CD14-positive monocyte (primary cell): ENCODE data around the gene MRPL42. TPM values are rescaled to one million over a fixed set of nuclear protein-coding genes. Genes with fewer than 3 reads are reported as not detected.
A peak's percentile ranks its signal among the peaks of the same experiment; 100 is the strongest.

Source experiments
- DNase-seq, 3 donors: peaks; one replicate each; pipeline ENCODE4 v3.0.0-alpha.2; 2011 to 2022
- H2AFZ ChIP-seq: 2 replicates; pipeline ENCODE4 v1.6.0; 2012; ENCODE audit warnings: mild to moderate bottlenecking, low read depth, low read length, inconsistent platforms; ENCODE audit not compliant: insufficient read depth, poor library complexity, severe bottlenecking
- H3K27ac ChIP-seq, 2 donors: 1 replicate in 1 of 2; 2 replicates in 1 of 2; pipeline ENCODE4 v1.5.1; 2012 to 2013; ENCODE audit warnings: low read length in 2 of 2, control low read depth in 1 of 2, inconsistent platforms in 1 of 2, low read depth in 1 of 2, mild to moderate bottlenecking in 1 of 2
- H3K27me3 ChIP-seq, 2 donors: one replicate each; pipeline versions ENCODE4 v1.6.0 to v1.6.1; 2011 to 2013; ENCODE audit warnings: low read length in 2 of 2; ENCODE audit not compliant: control insufficient read depth in 2 of 2, insufficient read depth in 2 of 2
- H3K36me3 ChIP-seq, 2 donors: replicated peaks in 1 of 2; 1 replicate in 1 of 2; 2 replicates in 1 of 2; pipeline versions ENCODE4 v1.5.1 to v1.6.1; 2012 to 2013; ENCODE audit warnings: low read length in 2 of 2, control low read depth in 1 of 2, inconsistent platforms in 1 of 2, mild to moderate bottlenecking in 1 of 2; ENCODE audit not compliant: insufficient read depth in 2 of 2, control insufficient read depth in 1 of 2
- H3K4me1 ChIP-seq, 2 donors: 1 replicate in 1 of 2; 2 replicates in 1 of 2; pipeline versions ENCODE4 v1.5.1 to v1.6.1; 2012 to 2013; ENCODE audit warnings: low read length in 2 of 2, control low read depth in 1 of 2, inconsistent platforms in 1 of 2, mild to moderate bottlenecking in 1 of 2, moderate library complexity in 1 of 2; ENCODE audit not compliant: insufficient read depth in 2 of 2, control insufficient read depth in 1 of 2
- H3K4me2 ChIP-seq: replicated peaks from 2 replicates; pipeline ENCODE3; 2012; ENCODE audit warnings: low read length, moderate library complexity, mild to moderate bottlenecking; ENCODE audit not compliant: poor library complexity, severe bottlenecking; ENCODE audit errors: extremely low read depth
- H3K4me3 ChIP-seq, 3 experiments: fragments of 200-600 bp in 1 of 3; sonication (generic) in 1 of 3; replicated peaks in 1 of 3; 1 replicate in 2 of 3; 2 replicates in 1 of 3; pipeline ENCODE4 v1.5.1; 2011 to 2013; ENCODE audit warnings: low read length in 3 of 3, mild to moderate bottlenecking in 3 of 3, control low read depth in 2 of 3, low read depth in 2 of 3, inconsistent platforms in 1 of 3, moderate library complexity in 1 of 3
- H3K79me2 ChIP-seq: 2 replicates; pipeline ENCODE4 v1.6.0; 2012; ENCODE audit warnings: mild to moderate bottlenecking, control low read depth, inconsistent platforms, low read length, moderate library complexity; ENCODE audit not compliant: insufficient read depth
- H3K9ac ChIP-seq: 2 replicates; pipeline ENCODE4 v1.6.0; 2017; ENCODE audit warnings: low read length, mild to moderate bottlenecking; ENCODE audit not compliant: insufficient read depth, poor library complexity, severe bottlenecking
- H3K9me3 ChIP-seq, 2 donors: replicated peaks in 1 of 2; 1 replicate in 1 of 2; 2 replicates in 1 of 2; pipeline versions ENCODE4 v1.5.1 to v1.6.1; 2012 to 2013; ENCODE audit warnings: low read length in 2 of 2, control low read depth in 1 of 2; ENCODE audit not compliant: control insufficient read depth in 1 of 2, insufficient read depth in 1 of 2
- H4K20me1 ChIP-seq: 2 replicates; pipeline ENCODE4 v1.6.0; 2012; ENCODE audit warnings: mild to moderate bottlenecking, low read length, control low read depth, moderate library complexity; ENCODE audit not compliant: insufficient read depth
- H3K27ac Mint-ChIP-seq, 7 donors: one replicate each; pipeline ENCODE4 v1.8.0; 2020; ENCODE audit warnings: mild to moderate bottlenecking in 7 of 7, mixed read lengths in 7 of 7, moderate library complexity in 6 of 7, inconsistent platforms in 2 of 7
- H3K27me3 Mint-ChIP-seq, 3 donors: one replicate each; pipeline ENCODE4 v1.8.0; 2021 to 2022; ENCODE audit warnings: low read depth in 3 of 3, mild to moderate bottlenecking in 3 of 3, mixed read lengths in 3 of 3, moderate library complexity in 3 of 3, inconsistent platforms in 1 of 3
- H3K36me3 Mint-ChIP-seq, 2 donors: one replicate each; pipeline ENCODE4 v1.8.0; 2020; ENCODE audit warnings: mixed read lengths in 2 of 2, inconsistent platforms in 1 of 2, mild to moderate bottlenecking in 1 of 2
- H3K4me1 Mint-ChIP-seq: one replicate; pipeline ENCODE4 v1.8.0; 2020; ENCODE audit warnings: mild to moderate bottlenecking, mixed read lengths
- H3K4me3 Mint-ChIP-seq, 2 donors: one replicate each; pipeline ENCODE4 v1.8.0; 2020; ENCODE audit warnings: mild to moderate bottlenecking in 2 of 2, mixed read lengths in 2 of 2, moderate library complexity in 1 of 2
- H3K9me3 Mint-ChIP-seq, 7 donors: one replicate each; pipeline ENCODE4 v1.8.0; 2020 to 2022; ENCODE audit warnings: mixed read lengths in 7 of 7, mild to moderate bottlenecking in 6 of 7, moderate library complexity in 6 of 7, inconsistent platforms in 2 of 7
- CTCF ChIP-seq: fragments of 200-600 bp; IDR thresholded peaks from one replicate; pipeline ENCODE4 v1.8.0; 2022; ENCODE audit warnings: antibody characterized with exemption, mild to moderate bottlenecking
- WGBS: methylation state at CpG from one replicate; pipeline ENCODE4 v1.1.5; 2013; ENCODE audit warnings: missing lambda C conversion rate; ENCODE audit not compliant: insufficient coverage; 5-methylcytosine and 5-hydroxymethylcytosine counted together
- intact Hi-C, 2 donors: fragments of 100-400 bp; cut with micrococcal nuclease; formaldehyde crosslinking; loops; one replicate each; pipeline versions ENCODE4 v1.15.0 to v1.15.1; 2023
- polyA plus RNA-seq, 3 donors: library from polyadenylated mRNA; depleted of rRNA in 1 of 3; unstranded in 2 of 3; stranded (reverse) in 1 of 3; fragments of 300-500 nt in 2 of 3; fragments of >200 nt in 1 of 3; fragmentation: Illumina TruSeq in 2 of 3; gene quantifications; 1 replicate in 2 of 3; 2 replicates in 1 of 3; pipeline ENCODE4 v1.2.3, GENCODE V29; 2012 to 2021

MRPL42 gene
- polyA plus RNA-seq, 3 donors, result 15.7 to 68.3 (median 62.8) TPM

DNA sequence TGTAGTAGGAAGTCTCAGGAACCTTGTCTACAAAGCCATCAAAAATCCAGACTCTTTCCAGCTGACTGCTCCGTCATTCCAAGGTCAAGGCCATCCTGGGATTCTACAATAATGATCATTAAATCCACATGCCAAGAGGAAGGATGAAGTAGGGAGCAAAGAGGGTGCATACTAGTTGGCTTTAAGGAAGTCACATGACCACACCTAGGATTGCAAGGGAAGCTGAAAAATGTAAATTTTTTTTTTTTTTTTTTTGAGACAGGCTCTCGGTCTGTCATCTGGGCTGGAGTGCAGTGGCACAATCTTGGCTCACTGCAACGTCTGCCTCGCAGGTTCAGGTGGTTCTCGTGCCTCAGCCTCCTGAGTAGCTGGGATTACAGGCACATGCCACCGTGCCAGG, 7.3 kb upstream of the MRPL42 start:
- intact Hi-C loops, result no loop called here
- H3K27me3 Mint-ChIP-seq, result no peaks in the 10 kb centered on the region
- peak in 1 of 3 donors; percentile 12 for DNase-seq

DNA sequence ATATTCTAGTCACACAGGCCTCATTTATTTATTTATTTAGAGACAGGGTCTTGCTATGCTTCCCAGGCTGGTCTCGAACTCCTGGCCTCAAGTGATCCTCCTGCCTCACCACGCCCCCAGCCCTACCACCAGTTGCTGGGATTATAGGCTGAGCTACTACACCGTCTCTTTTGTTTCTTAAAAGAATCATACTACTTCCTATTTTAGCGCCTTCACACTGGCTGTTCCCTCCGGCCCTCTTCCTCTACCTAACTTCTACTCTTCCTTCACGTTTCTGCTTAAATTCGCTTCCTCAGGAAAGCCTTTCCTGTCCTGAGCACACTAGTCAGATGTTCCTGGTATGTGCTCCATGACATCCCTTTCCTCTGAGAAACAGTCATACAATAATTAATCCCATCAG, 6.4 kb upstream of the MRPL42 start:
- Mint-ChIP-seq H3K27ac (peak overlapping the region; percentile 12 to 88 (median 66)), H3K4me3 (no peak overlapping the region), H3K27me3 (no peaks in the 10 kb centered on the region), H3K36me3 (no peaks in the 10 kb centered on the region), H3K9me3 (peaks cover 0 to 2% (median 0%) of the 10 kb centered on the region in 7 donors), H3K4me1 (peaks cover 20% of the 10 kb centered on the region)
- 27% methylated on average over 7 of the region's 7 CpGs for WGBS
- no peaks in the 10 kb centered on the region for H3K36me3 ChIP-seq
- no peak overlapping the region for H3K27ac ChIP-seq
- no peaks in the 10 kb centered on the region for H3K79me2 ChIP-seq
- no peaks in the 10 kb centered on the region for H4K20me1 ChIP-seq
- H3K4me2 ChIP-seq, result no peak overlapping the region
- peaks cover 15 to 16% of the 10 kb centered on the region in 2 donors for H3K4me1 ChIP-seq
- peak overlapping the region; percentile 42 for H2AFZ ChIP-seq
- no peaks in the 10 kb centered on the region for H3K9me3 ChIP-seq
- peak in 2 of 3 donors; percentile 25 to 36 for DNase-seq
- no peak overlapping the region for H3K9ac ChIP-seq
- intact Hi-C loops, result no loop called here
- H3K4me3 ChIP-seq, result no peak overlapping the region
- no peak for TF ChIP-seq CTCF
- H3K27me3 ChIP-seq, result no peaks in the 10 kb centered on the region

More for the DNA sequence above, 7.3 kb upstream of the MRPL42 start:
- Histone ChIP-seq H3K36me3 (no peaks in the 10 kb centered on the region), H2AFZ (peak overlapping the region; percentile 33), H3K4me2 (no peak overlapping the region), H3K27me3 (no peaks in the 10 kb centered on the region), H3K9ac (no peak overlapping the region), H3K27ac (no peak overlapping the region), H3K9me3 (no peaks in the 10 kb centered on the region), H3K4me1 (peaks cover 15 to 16% of the 10 kb centered on the region in 2 donors), H3K4me3 (no peak overlapping the region), H4K20me1 (no peaks in the 10 kb centered on the region), H3K79me2 (no peaks in the 10 kb centered on the region)
- Mint-ChIP-seq H3K9me3 (peaks cover 0 to 2% (median 0%) of the 10 kb centered on the region in 7 donors), H3K4me1 (peaks cover 20% of the 10 kb centered on the region), H3K36me3 (no peaks in the 10 kb centered on the region), H3K27ac (peak overlapping the region in 1 of 7 donors; percentile 46), H3K4me3 (no peak overlapping the region)
- no peak for TF ChIP-seq CTCF
- 68% methylated on average over 4 of the region's 6 CpGs for WGBS
